Muscle of leg (tissue), 16 donors: ENCODE measurements around the gene WASF3. TPM values are rescaled to one million over a fixed set of nuclear protein-coding genes. Genes with fewer than 3 reads are reported as not detected.
A peak's percentile ranks its signal among the peaks of the same experiment; 100 is the strongest.

ENCODE experiments used
- DNase-seq: peaks from one replicate; pipeline ENCODE4 v3.0.0; 2013
- H3K27ac ChIP-seq: one replicate; pipeline ENCODE4 v1.5.1; 2013; ENCODE audit warnings: mild to moderate bottlenecking, low read length, control low read depth
- H3K27me3 ChIP-seq: one replicate; pipeline ENCODE4 v1.6.1; 2013; ENCODE audit warnings: low read length; ENCODE audit not compliant: control insufficient read depth, insufficient read depth
- H3K36me3 ChIP-seq: one replicate; pipeline ENCODE4 v1.6.1; 2013; ENCODE audit warnings: low read length; ENCODE audit not compliant: control insufficient read depth, insufficient read depth
- H3K4me1 ChIP-seq: one replicate; pipeline ENCODE4 v1.6.1; 2013; ENCODE audit warnings: low read length; ENCODE audit not compliant: control insufficient read depth, insufficient read depth
- H3K4me3 ChIP-seq: one replicate; pipeline ENCODE4 v1.5.1; 2013; ENCODE audit warnings: low read length, control low read depth
- H3K9me3 ChIP-seq: replicated peaks from 2 replicates; pipeline ENCODE4 v1.6.1; 2013; ENCODE audit warnings: low read depth, low read length; ENCODE audit not compliant: control insufficient read depth
- WGBS: methylation state at CpG from one replicate; pipeline ENCODE4 v1.1.5; 2013; ENCODE audit warnings: missing lambda C conversion rate; ENCODE audit not compliant: insufficient coverage; 5-methylcytosine and 5-hydroxymethylcytosine counted together
- long read RNA-seq, 11 donors: transcript quantifications; one replicate each; lab custom pipeline, GENCODE V29; 2026
- polyA plus RNA-seq, 8 donors: library from polyadenylated mRNA; unstranded; fragments of 120-200 nt; gene quantifications; one replicate each; pipeline versions ENCODE4 v1.2.1 to v1.2.3, GENCODE V29; 2013; ENCODE audit warnings: inconsistent platforms in 1 of 8, low replicate concordance in 1 of 8; ENCODE audit not compliant: insufficient read length in 8 of 8, insufficient read depth in 1 of 8
- total RNA-seq: library from RNA; stranded (reverse); fragments of 120-200 nt; gene quantifications from one replicate; pipeline ENCODE4 v1.2.4, GENCODE V29; 2013

Gene WASF3
- total RNA-seq (6.2 TPM), polyA plus RNA-seq (10 to 100 TPM in 6 of 8 donors, 1 to 10 TPM in 2; 9.5 to 14.7 (median 12.2) TPM)
- long read RNA-seq, donor 1, full-length matches to known transcripts: 1 of 1 reads
- long read RNA-seq, donor 1, partial matches to known transcripts: 0 of 1 reads
- long read RNA-seq, donor 1, other reads (novel, unspliced or antisense): 0 of 1 reads
- long read RNA-seq, donor 2: 0 reads
- long read RNA-seq, donor 3, full-length matches to known transcripts: 1 of 1 reads
- long read RNA-seq, donor 3, partial matches to known transcripts: 0 of 1 reads
- long read RNA-seq, donor 3, other reads (novel, unspliced or antisense): 0 of 1 reads
- long read RNA-seq, donor 4: 0 reads
- long read RNA-seq, donor 5, full-length matches to known transcripts: 6 of 6 reads
- long read RNA-seq, donor 5, partial matches to known transcripts: 0 of 6 reads
- long read RNA-seq, donor 5, other reads (novel, unspliced or antisense): 0 of 6 reads
- long read RNA-seq, donor 6, full-length matches to known transcripts: 1 of 1 reads
- long read RNA-seq, donor 6, partial matches to known transcripts: 0 of 1 reads
- long read RNA-seq, donor 6, other reads (novel, unspliced or antisense): 0 of 1 reads
- long read RNA-seq, donor 7: 0 reads
- long read RNA-seq, donor 8: 0 reads
- long read RNA-seq, donor 9: 0 reads
- long read RNA-seq, donor 10: 0 reads
- long read RNA-seq, donor 11, full-length matches to known transcripts: 2 of 2 reads
- long read RNA-seq, donor 11, partial matches to known transcripts: 0 of 2 reads
- long read RNA-seq, donor 11, other reads (novel, unspliced or antisense): 0 of 2 reads

- Histone ChIP-seq H3K9me3 (no peaks in the 10 kb centered on the region), H3K4me3 (peak within 1 kb of the TSS; percentile 56), H3K27me3 (peaks cover 8% of the 10 kb centered on the region), H3K27ac (no peak within 1 kb of the TSS), H3K36me3 (no peaks in the 10 kb centered on the region), H3K4me1 (peaks cover 8% of the 10 kb centered on the region)
- under 1% methylated on average over 93 of the region's 94 CpGs for WGBS
- DNase-seq: peak; percentile 98
These were observed at the start of gene WASF3 for GRCh38 chr13:26557393-26558073. Gene WASF3 (plus strand): TSS chr13:26557683. CDS start chr13:26642271, 84,588 bp downstream.

GRCh38 chr13:26508885-26509284 lies 48.6 kb upstream of the WASF3 start:
- WGBS: 20% methylated on average over 1 of the region's 4 CpGs
- H3K27ac ChIP-seq: no peak overlapping the region
- DNase-seq: peak; percentile 78

GRCh38 chr13:26509491-26509890 lies 48.0 kb upstream of the WASF3 start:
- Histone ChIP-seq H3K4me3 (no peak overlapping the region), H3K4me1 (no peaks in the 10 kb centered on the region), H3K27me3 (no peaks in the 10 kb centered on the region), H3K36me3 (no peaks in the 10 kb centered on the region), H3K9me3 (no peaks in the 10 kb centered on the region), H3K27ac (no peak overlapping the region)
- DNase-seq: no peak
- WGBS: 98% methylated on average over 7 of the region's 10 CpGs

More at GRCh38 chr13:26508885-26509284, 48.6 kb upstream of the WASF3 start:
- no peaks in the 10 kb centered on the region for H3K4me1 ChIP-seq
- H3K4me3 ChIP-seq: no peak overlapping the region
- no peaks in the 10 kb centered on the region for H3K27me3 ChIP-seq
- no peaks in the 10 kb centered on the region for H3K9me3 ChIP-seq
- no peaks in the 10 kb centered on the region for H3K36me3 ChIP-seq

GRCh38 chr13:26513931-26514330 lies 43.6 kb upstream of the WASF3 start:
- no peaks in the 10 kb centered on the region for H3K27me3 ChIP-seq
- H3K4me1 ChIP-seq: no peaks in the 10 kb centered on the region
- H3K27ac ChIP-seq: no peak overlapping the region
- no peak for DNase-seq
- H3K9me3 ChIP-seq: no peaks in the 10 kb centered on the region
- 57% methylated on average over 5 of the region's 6 CpGs for WGBS
- H3K4me3 ChIP-seq: no peak overlapping the region
- H3K36me3 ChIP-seq: no peaks in the 10 kb centered on the region

GRCh38 chr13:26515721-26516120 lies 41.8 kb upstream of the WASF3 start:
- 68% methylated on average over 3 of the region's 4 CpGs for WGBS
- DNase-seq: no peak
- no peaks in the 10 kb centered on the region for H3K27me3 ChIP-seq

GRCh38 chr13:26517936-26518335 lies 39.5 kb upstream of the WASF3 start:
- Histone ChIP-seq H3K9me3 (peaks cover 2% of the 10 kb centered on the region), H3K27me3 (no peaks in the 10 kb centered on the region), H3K4me3 (no peak overlapping the region), H3K36me3 (no peaks in the 10 kb centered on the region), H3K4me1 (no peaks in the 10 kb centered on the region), H3K27ac (no peak overlapping the region)
- WGBS: no CpG with 5 or more reads among the region's 2 CpGs
- no peak for DNase-seq

More at GRCh38 chr13:26515721-26516120, 41.8 kb upstream of the WASF3 start:
- Histone ChIP-seq H3K27ac (no peak overlapping the region), H3K9me3 (no peaks in the 10 kb centered on the region), H3K4me3 (no peak overlapping the region), H3K4me1 (no peaks in the 10 kb centered on the region), H3K36me3 (no peaks in the 10 kb centered on the region)

GRCh38 chr13:26518451-26518959 lies 39.0 kb upstream of the WASF3 start:
- Histone ChIP-seq H3K4me3 (no peak overlapping the region), H3K27me3 (no peaks in the 10 kb centered on the region), H3K9me3 (peaks cover 2% of the 10 kb centered on the region), H3K36me3 (no peaks in the 10 kb centered on the region), H3K27ac (no peak overlapping the region), H3K4me1 (no peaks in the 10 kb centered on the region)
- no CpG with 5 or more reads among the region's 5 CpGs for WGBS
- no peak for DNase-seq

- DNase-seq: no peak
- Histone ChIP-seq H3K4me3 (no peak overlapping the region), H3K4me1 (no peaks in the 10 kb centered on the region), H3K27me3 (no peaks in the 10 kb centered on the region), H3K36me3 (no peaks in the 10 kb centered on the region), H3K9me3 (peaks cover 2% of the 10 kb centered on the region), H3K27ac (no peak overlapping the region)
- WGBS: 45% methylated on average over 2 of the region's 5 CpGs
These were observed 34.9 kb upstream of the WASF3 start for GRCh38 chr13:26522571-26522970.

GRCh38 chr13:26523007-26523406 lies 34.5 kb upstream of the WASF3 start:
- no peak overlapping the region for H3K4me3 ChIP-seq
- WGBS: 70% methylated on average over 2 of the region's 6 CpGs
- peaks cover 2% of the 10 kb centered on the region for H3K9me3 ChIP-seq
- no peak for DNase-seq
- H3K27ac ChIP-seq: no peak overlapping the region
- no peaks in the 10 kb centered on the region for H3K4me1 ChIP-seq
- no peaks in the 10 kb centered on the region for H3K36me3 ChIP-seq
- H3K27me3 ChIP-seq: no peaks in the 10 kb centered on the region
